Progenitor cell of endocrine pancreas (in vitro differentiated cells): ENCODE results near the gene RAD51B. TPM values are rescaled to one million over a fixed set of nuclear protein-coding genes. Genes with fewer than 3 reads are reported as not detected.

Experiments
- DNase-seq: peaks from one replicate; pipeline ENCODE4 v3.0.0; 2021; ENCODE audit warnings: low spot score; ENCODE audit not compliant: unreplicated experiment
- H3K27ac Mint-ChIP-seq: 2 replicates; pipeline ENCODE4 v1.8.0; 2021; ENCODE audit warnings: mild to moderate bottlenecking, moderate library complexity, mixed read lengths
- H3K27me3 Mint-ChIP-seq: 2 replicates; pipeline ENCODE4 v1.8.0; 2021; ENCODE audit warnings: mixed read lengths
- H3K36me3 Mint-ChIP-seq: 2 replicates; pipeline ENCODE4 v1.8.0; 2022; ENCODE audit warnings: mixed read lengths; ENCODE audit not compliant: insufficient read depth
- H3K4me1 Mint-ChIP-seq: 2 replicates; pipeline ENCODE4 v1.8.0; 2021; ENCODE audit warnings: low read depth, mixed read lengths
- H3K4me3 Mint-ChIP-seq: 2 replicates; pipeline ENCODE4 v1.8.0; 2021; ENCODE audit warnings: low read depth, mild to moderate bottlenecking, moderate library complexity, mixed read lengths
- H3K9me3 Mint-ChIP-seq: 2 replicates; pipeline ENCODE4 v1.8.0; 2021; ENCODE audit warnings: low read depth, mixed read lengths
- total RNA-seq: library from RNA; stranded (reverse); gene quantifications from 2 replicates; pipeline ENCODE4 v1.2.1, GENCODE V29; 2021
- TF ChIP-seq, protein P1 (sequence below): fragments of 200-600 bp; sonication (generic); IDR thresholded peaks from one replicate; pipeline ENCODE4 v1.5.0; 2021; ENCODE audit warnings: antibody characterized with exemption, mild to moderate bottlenecking; ENCODE audit not compliant: unreplicated experiment

Gene RAD51B
- total RNA-seq, 1 donor from 2014 or later: 24.7 TPM

GRCh38 chr14:68724914-68725313 lies 905.3 kb downstream of the RAD51B start:
- Mint-ChIP-seq H3K36me3 (peaks cover 1% of the 10 kb centered on the region), H3K4me3 (no peak overlapping the region), H3K4me1 (peaks cover 32% of the 10 kb centered on the region), H3K27me3 (no peaks in the 10 kb centered on the region), H3K27ac (no peak overlapping the region), H3K9me3 (peaks cover 3% of the 10 kb centered on the region)
- TF ChIP-seq, protein P1, sequence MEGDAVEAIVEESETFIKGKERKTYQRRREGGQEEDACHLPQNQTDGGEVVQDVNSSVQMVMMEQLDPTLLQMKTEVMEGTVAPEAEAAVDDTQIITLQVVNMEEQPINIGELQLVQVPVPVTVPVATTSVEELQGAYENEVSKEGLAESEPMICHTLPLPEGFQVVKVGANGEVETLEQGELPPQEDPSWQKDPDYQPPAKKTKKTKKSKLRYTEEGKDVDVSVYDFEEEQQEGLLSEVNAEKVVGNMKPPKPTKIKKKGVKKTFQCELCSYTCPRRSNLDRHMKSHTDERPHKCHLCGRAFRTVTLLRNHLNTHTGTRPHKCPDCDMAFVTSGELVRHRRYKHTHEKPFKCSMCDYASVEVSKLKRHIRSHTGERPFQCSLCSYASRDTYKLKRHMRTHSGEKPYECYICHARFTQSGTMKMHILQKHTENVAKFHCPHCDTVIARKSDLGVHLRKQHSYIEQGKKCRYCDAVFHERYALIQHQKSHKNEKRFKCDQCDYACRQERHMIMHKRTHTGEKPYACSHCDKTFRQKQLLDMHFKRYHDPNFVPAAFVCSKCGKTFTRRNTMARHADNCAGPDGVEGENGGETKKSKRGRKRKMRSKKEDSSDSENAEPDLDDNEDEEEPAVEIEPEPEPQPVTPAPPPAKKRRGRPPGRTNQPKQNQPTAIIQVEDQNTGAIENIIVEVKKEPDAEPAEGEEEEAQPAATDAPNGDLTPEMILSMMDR: no peak
- no peak for DNase-seq

DNA sequence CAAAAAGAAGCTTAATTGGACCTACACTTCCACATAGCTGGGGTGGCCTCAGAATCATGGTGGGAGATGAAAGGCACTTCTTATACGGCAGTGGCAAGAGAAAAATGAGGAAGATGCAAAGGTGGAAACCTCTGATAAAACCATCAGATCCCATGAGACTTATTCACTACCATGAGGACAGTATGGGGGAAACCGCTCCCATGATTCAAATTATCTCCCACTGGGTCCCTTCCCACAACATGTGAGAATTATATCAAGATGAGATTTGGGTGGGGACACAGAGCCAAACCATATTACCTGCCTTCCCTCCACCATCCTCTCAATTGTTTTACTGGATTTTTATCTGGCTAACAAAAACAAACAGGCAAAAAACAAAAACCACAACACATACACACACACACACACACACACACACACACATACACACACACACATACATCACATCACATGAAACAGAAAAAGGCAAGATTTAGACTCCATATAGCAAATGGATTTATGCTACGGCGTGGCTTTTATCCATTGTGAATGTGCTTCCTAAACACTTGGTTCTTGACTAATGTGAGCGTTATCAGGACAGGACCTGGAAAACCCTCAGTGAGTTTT lies 906.6 kb downstream of the RAD51B start:
- Mint-ChIP-seq H3K27me3 (no peaks in the 10 kb centered on the region), H3K4me3 (no peak overlapping the region), H3K36me3 (no peaks in the 10 kb centered on the region), H3K9me3 (no peaks in the 10 kb centered on the region), H3K27ac (no peak overlapping the region), H3K4me1 (peaks cover 32% of the 10 kb centered on the region)
- TF ChIP-seq, protein P1: no peak
- DNase-seq: no peak

GRCh38 chr14:68727315-68728047 lies 907.9 kb downstream of the RAD51B start:
- DNase-seq: no peak
- no peaks in the 10 kb centered on the region for H3K27me3 Mint-ChIP-seq
- H3K36me3 Mint-ChIP-seq: no peaks in the 10 kb centered on the region
- TF ChIP-seq, protein P1: no peak
- H3K9me3 Mint-ChIP-seq: no peaks in the 10 kb centered on the region
- no peak overlapping the region for H3K4me3 Mint-ChIP-seq
- H3K4me1 Mint-ChIP-seq: peaks cover 31% of the 10 kb centered on the region
- H3K27ac Mint-ChIP-seq: no peak overlapping the region

- no peaks in the 10 kb centered on the region for H3K27me3 Mint-ChIP-seq
- DNase-seq: no peak
- H3K36me3 Mint-ChIP-seq: no peaks in the 10 kb centered on the region
- TF ChIP-seq, protein P1: no peak
- H3K4me3 Mint-ChIP-seq: no peak overlapping the region
- no peak overlapping the region for H3K27ac Mint-ChIP-seq
- peaks cover 22% of the 10 kb centered on the region for H3K4me1 Mint-ChIP-seq
- H3K9me3 Mint-ChIP-seq: no peaks in the 10 kb centered on the region
Observed at GRCh38 chr14:68728342-68729106, 908.9 kb downstream of the RAD51B start.

DNA sequence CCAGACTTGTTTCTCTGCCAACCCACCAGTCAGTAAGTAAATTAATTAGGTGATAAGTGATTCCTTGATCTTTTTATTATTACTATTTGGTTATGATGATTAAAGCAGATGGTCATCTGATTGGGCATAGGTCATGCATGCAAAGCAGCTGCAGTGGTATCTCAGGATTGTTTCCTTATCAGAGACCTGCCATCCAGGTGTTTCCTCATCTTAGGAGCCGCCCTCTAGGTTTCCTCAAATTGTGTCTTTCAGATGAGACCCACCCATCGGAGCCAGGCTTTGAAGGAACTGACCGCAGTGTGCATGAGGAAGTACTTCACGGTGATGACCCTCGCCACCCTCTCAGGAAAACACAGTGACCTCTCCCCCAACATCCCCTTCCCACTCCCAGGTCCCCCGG lies 910.0 kb downstream of the RAD51B start:
- Mint-ChIP-seq H3K27ac (no peak overlapping the region), H3K4me3 (no peak overlapping the region), H3K9me3 (no peaks in the 10 kb centered on the region), H3K36me3 (no peaks in the 10 kb centered on the region), H3K27me3 (no peaks in the 10 kb centered on the region), H3K4me1 (peaks cover 16% of the 10 kb centered on the region)
- TF ChIP-seq, protein P1: no peak
- no peak for DNase-seq
